Peyer's patch (tissue), 4 donors: ENCODE results near the gene SIT1. TPM values are rescaled to one million over a fixed set of nuclear protein-coding genes. Genes with fewer than 3 reads are reported as not detected.

Experiments
- DNase-seq, 3 donors: peaks; one replicate each; pipeline ENCODE4 v3.0.0-alpha.2; 2017 to 2019
- H3K27ac ChIP-seq, 4 donors: fragments of 200-600 bp; sonication (generic); one replicate each; pipeline ENCODE4 v1.5.1; 2016 to 2019
- H3K27me3 ChIP-seq, 2 donors: fragments of 200-600 bp; sonication (generic); one replicate each; pipeline ENCODE4 v1.5.1; 2019
- H3K36me3 ChIP-seq, 3 donors: fragments of 200-600 bp; sonication (generic); one replicate each; pipeline ENCODE4 v1.5.1; 2016 to 2019
- H3K4me1 ChIP-seq, 4 donors: fragments of 200-600 bp; sonication (generic); one replicate each; pipeline ENCODE4 v1.5.1; 2016 to 2019
- H3K4me3 ChIP-seq, 4 donors: fragments of 200-600 bp; sonication (generic); 1 replicate in 3 of 4; 2 replicates in 1 of 4; pipeline ENCODE4 v1.5.1; 2016 to 2019; ENCODE audit warnings: mild to moderate bottlenecking in 1 of 4
- H3K9me3 ChIP-seq, 4 donors: fragments of 200-600 bp; sonication (generic); one replicate each; pipeline ENCODE4 v1.5.1; 2016 to 2019; ENCODE audit warnings: mild to moderate bottlenecking in 1 of 4
- POLR2A ChIP-seq, 2 donors: fragments of 450-650 bp; IDR thresholded peaks; one replicate each; pipeline ENCODE4 v1.5.1; 2017; ENCODE audit warnings: antibody characterized with exemption in 2 of 2, mild to moderate bottlenecking in 2 of 2, moderate library complexity in 2 of 2
- total RNA-seq, 4 donors: library from RNA; depleted of rRNA; stranded (reverse); fragments of >200 nt; gene quantifications; one replicate each; pipeline ENCODE4 v1.1.0, GENCODE V29; 2016
- TF ChIP-seq, protein P1 (sequence below), 6 experiments: fragments of 450-650 bp in 4 of 6; fragments of 200-600 bp in 2 of 6; sonication (generic) in 1 of 6; IDR thresholded peaks; one replicate each; pipeline ENCODE4 v1.5.1; 2017 to 2019; ENCODE audit warnings: antibody characterized with exemption in 6 of 6, mild to moderate bottlenecking in 3 of 6, moderate library complexity in 1 of 6

The SIT1 gene
- total RNA-seq, 4 donors from 2014 or later = 2.4 TPM; not detected in 3

DNA sequence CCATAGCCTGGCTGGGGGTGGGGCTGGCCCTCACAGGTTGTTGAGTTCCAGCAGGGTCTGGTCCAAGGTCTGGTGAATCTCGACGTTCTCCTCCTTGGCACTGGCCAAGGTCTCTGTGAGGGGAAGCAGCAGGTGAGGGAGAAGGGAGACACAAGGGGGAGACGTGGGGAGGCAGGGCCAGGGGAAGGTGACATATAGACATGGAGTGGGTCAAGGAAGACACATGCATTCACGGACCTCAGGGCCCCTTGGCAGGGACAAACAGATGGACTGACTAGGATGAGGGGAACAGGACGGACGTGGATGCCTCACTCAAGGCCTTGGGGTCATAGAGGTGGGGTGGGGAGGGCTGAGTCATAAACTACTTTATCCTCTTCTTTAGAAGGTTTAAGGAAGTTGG is 31.3 kb upstream of the SIT1 start:
- Histone ChIP-seq H3K27ac (peak overlapping the region in 1 of 4 donors; percentile 27), H3K9me3 (no peaks in the 10 kb centered on the region), H3K27me3 (no peaks in the 10 kb centered on the region), H3K4me1 (no peaks in the 10 kb centered on the region), H3K4me3 (no peak overlapping the region), H3K36me3 (peaks cover 0 to 8% (median 0%) of the 10 kb centered on the region in 3 donors)
- TF ChIP-seq, protein P1, sequence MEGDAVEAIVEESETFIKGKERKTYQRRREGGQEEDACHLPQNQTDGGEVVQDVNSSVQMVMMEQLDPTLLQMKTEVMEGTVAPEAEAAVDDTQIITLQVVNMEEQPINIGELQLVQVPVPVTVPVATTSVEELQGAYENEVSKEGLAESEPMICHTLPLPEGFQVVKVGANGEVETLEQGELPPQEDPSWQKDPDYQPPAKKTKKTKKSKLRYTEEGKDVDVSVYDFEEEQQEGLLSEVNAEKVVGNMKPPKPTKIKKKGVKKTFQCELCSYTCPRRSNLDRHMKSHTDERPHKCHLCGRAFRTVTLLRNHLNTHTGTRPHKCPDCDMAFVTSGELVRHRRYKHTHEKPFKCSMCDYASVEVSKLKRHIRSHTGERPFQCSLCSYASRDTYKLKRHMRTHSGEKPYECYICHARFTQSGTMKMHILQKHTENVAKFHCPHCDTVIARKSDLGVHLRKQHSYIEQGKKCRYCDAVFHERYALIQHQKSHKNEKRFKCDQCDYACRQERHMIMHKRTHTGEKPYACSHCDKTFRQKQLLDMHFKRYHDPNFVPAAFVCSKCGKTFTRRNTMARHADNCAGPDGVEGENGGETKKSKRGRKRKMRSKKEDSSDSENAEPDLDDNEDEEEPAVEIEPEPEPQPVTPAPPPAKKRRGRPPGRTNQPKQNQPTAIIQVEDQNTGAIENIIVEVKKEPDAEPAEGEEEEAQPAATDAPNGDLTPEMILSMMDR (IDR thresholded peaks at IDR 0.05) = no peak
- no peak for DNase-seq

DNA sequence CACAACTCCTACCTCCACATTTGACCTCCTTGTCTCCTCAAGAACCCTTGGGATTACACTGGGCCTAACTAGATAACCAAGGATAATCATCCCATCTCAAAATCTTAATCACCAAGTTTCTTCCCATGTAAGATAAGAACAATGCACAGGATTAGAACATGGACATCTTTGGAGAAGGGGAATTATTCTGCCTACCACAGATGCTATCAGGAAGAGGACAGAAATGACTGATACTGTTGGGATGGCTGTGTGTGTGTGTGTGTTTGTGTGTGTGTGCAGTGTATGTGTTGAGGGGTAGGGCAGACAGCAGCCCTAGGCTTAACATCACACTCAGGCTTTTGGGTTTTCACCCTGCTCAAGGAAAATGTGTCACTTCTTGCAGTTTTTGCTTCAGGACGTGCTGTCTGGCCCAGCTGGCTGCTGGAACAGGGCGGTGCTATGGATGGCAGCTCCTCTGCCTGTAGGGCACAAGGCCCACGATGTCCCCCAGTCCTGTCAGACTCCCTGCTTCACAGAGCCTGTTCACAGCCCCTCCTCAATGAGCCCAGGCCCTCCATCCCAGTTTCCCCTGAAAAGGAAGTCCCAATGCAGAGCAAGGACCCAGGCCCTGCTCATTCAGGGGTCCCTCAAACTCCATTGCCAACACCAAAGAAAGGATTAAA is 30.7 kb upstream of the SIT1 start:
- H3K27ac ChIP-seq = peak overlapping the region in 2 of 4 donors; percentile 27 to 52
- H3K9me3 ChIP-seq = no peaks in the 10 kb centered on the region
- no peaks in the 10 kb centered on the region for H3K4me1 ChIP-seq
- TF ChIP-seq, protein P1 (IDR thresholded peaks at IDR 0.05) = no peak
- no peak for TF ChIP-seq POLR2A (IDR thresholded peaks at IDR 0.05)
- H3K27me3 ChIP-seq = no peaks in the 10 kb centered on the region
- H3K4me3 ChIP-seq = no peak overlapping the region
- H3K36me3 ChIP-seq = peaks cover 0 to 8% (median 0%) of the 10 kb centered on the region in 3 donors
- DNase-seq = no peak

DNA sequence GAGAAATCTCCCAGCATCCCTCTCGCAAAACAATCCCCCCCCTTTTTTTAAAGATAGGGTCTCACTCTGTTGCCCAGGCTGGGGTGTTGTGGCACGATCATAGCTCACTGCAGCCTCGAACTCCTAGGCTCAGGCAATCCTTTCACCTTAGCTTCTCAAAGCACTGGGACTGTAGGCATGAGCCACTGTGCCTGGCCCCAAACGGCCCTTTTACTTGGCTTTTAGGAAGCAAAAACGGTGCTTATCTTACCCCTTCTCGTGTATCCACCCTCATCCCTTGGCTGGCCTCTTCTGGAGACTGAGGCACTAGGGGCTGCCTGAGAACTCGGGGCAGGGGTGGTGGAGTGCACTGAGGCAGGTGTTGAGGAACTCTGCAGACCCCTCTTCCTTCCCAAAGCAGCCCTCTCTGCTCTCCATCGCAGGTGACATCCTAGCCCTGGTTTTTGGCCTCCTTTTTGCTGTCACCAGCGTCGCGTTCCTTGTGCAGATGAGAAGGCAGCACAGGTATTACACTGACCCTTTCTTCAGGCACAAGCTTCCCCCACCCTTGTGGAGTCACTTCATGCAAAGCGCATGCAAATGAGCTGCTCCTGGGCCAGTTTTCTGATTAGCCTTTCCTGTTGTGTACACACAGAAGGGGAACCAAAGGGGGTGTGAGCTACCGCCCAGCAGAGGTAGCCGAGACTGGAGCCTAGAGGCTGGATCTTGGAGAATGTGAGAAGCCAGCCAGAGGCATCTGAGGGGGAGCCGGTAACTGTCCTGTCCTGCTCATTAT is 29.8 kb upstream of the SIT1 start:
- DNase-seq = peak in 2 of 3 donors; percentile 68 to 73
- Histone ChIP-seq H3K27ac (peak overlapping the region in 1 of 4 donors; percentile 52), H3K9me3 (no peaks in the 10 kb centered on the region), H3K4me1 (peaks cover 0 to 8% (median 3%) of the 10 kb centered on the region in 4 donors), H3K27me3 (no peaks in the 10 kb centered on the region), H3K36me3 (peaks cover 0 to 7% (median 0%) of the 10 kb centered on the region in 3 donors), H3K4me3 (no peak overlapping the region)
- TF ChIP-seq POLR2A (IDR thresholded peaks at IDR 0.05) = no peak
- TF ChIP-seq, protein P1 (IDR thresholded peaks at IDR 0.05) = no peak

DNA sequence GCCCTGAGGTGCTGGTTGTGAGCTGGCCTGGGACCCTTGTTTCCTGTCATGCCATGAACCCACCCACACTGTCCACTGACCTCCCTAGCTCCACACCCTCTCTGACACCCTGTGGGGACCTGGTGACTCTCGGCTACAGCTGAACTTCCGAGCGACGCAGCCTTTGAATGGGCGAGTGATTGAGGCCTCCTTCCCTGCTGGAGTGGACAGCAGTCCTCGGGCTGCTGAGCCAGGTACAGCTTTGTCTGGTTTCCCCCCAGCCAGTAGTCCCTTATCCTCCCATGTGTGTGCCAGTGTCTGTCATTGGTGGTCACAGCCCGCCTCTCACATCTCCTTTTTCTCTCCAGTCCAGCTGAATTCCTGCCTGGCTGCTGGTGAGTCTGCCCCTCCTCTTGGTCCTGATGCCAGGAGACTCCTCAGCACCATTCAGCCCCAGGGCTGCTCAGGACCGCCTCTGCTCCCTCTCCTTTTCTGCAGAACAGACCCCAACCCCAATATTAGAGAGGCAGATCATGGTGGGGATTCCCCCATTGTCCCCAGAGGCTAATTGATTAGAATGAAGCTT is 29.1 kb upstream of the SIT1 start:
- H3K4me1 ChIP-seq = peaks cover 0 to 12% (median 5%) of the 10 kb centered on the region in 4 donors
- peaks cover 0 to under 1% (median 0%) of the 10 kb centered on the region in 3 donors for H3K36me3 ChIP-seq
- no peak overlapping the region for H3K4me3 ChIP-seq
- no peak for DNase-seq
- no peaks in the 10 kb centered on the region for H3K27me3 ChIP-seq
- H3K9me3 ChIP-seq = no peaks in the 10 kb centered on the region
- TF ChIP-seq, protein P1 (IDR thresholded peaks at IDR 0.05) = no peak
- no peak overlapping the region for H3K27ac ChIP-seq

DNA sequence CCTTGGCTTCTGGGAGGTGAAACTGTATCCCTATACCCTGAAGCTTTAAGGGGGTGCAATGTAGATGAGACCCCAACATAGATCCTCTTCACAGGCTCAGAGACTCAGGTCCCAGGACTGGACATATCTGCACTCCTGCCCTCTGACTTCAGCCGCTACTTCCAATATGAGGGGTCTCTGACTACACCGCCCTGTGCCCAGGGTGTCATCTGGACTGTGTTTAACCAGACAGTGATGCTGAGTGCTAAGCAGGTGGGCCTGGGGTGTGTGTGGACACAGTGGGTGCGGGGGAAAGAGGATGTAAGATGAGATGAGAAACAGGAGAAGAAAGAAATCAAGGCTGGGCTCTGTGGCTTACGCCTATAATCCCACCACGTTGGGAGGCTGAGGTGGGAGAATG is 28.4 kb upstream of the SIT1 start:
- H3K9me3 ChIP-seq = no peaks in the 10 kb centered on the region
- no peaks in the 10 kb centered on the region for H3K27me3 ChIP-seq
- no peak overlapping the region for H3K4me3 ChIP-seq
- peaks cover 0 to 12% (median 5%) of the 10 kb centered on the region in 4 donors for H3K4me1 ChIP-seq
- H3K36me3 ChIP-seq = no peaks in the 10 kb centered on the region
- H3K27ac ChIP-seq = no peak overlapping the region
- TF ChIP-seq, protein P1 (IDR thresholded peaks at IDR 0.05) = no peak
- TF ChIP-seq POLR2A (IDR thresholded peaks at IDR 0.05) = no peak
- no peak for DNase-seq
